Skin epidermis (tissue), 12 donors: ENCODE data around the gene UHMK1.
A peak's percentile ranks its signal among the peaks of the same experiment; 100 is the strongest.
"Not testable (repeated sequence)": the region's sequence is repeated elsewhere in the genome, so short reads cannot be mapped to it uniquely, and the experiment has no call there.

Source experiments
- H3K27ac ChIP-seq, 21 experiments: fragments of 200-600 bp; sonication (generic) in 11 of 21; one replicate each; pipeline ENCODE4 v1.5.0; 2020; ENCODE audit warnings: mild to moderate bottlenecking in 3 of 21, inconsistent platforms in 2 of 21, moderate library complexity in 2 of 21
- H3K4me3 ChIP-seq, 7 experiments: fragments of 200-600 bp; sonication (generic) in 2 of 7; one replicate each; pipeline ENCODE4 v1.5.0; 2020; ENCODE audit warnings: inconsistent platforms in 2 of 7, mild to moderate bottlenecking in 2 of 7, moderate library complexity in 1 of 7

The UHMK1 gene

GRCh38 chr1:162561037-162561615 is 63.5 kb downstream of the UHMK1 start:
- H3K4me3 ChIP-seq = peak overlapping the region; percentile 67 to 87 (median 78)
- H3K27ac ChIP-seq = peak overlapping the region; percentile 39 to 96 (median 91)

DNA sequence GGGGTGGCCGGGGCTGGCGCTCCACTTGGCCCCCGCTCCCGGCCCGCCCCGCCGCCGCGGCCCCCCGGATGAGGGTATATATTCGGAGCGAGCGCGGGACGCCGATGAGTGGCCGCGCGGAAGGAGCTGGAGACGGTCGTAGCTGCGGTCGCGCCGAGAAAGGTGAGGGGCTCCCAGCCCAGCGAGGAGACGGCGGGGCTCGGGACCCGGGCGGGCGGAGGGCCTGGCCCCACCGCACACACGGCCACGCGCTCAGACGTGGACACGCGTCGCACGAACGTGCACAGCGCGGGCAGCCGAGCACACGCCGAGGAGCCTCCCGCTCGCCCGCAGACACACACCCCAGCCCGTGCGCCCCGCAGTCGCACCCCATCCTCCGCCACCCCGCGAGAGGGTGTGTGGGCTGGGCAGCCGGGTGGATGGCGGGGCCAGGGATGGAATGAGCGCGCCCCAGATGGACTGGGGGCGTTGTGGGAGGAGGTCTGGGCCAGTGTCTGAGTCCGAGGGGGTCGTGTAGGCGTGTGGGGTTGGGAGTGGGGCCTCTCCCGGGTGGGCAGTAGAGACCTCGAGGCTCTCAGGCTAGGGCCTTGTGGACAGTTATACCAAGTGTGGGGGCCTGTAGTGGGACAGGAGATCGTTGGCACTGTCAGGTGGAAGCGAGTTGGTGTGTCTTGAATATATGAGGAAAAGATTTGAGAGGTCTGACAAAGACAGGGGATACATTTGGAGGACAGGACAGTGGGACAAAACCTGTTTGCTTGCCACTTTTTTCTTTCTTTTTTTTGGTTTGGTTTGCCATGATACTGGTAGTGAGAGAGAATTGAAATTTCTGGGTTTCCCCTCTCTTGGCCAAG is 64.2 kb downstream of the UHMK1 start, which contains the start of gene UAP1:
Gene UAP1, plus strand, starts transcription at position 107 of the 854 bp plus-strand sequence. CDS start 4,347 bp downstream, outside the sequence.
- peak within 1 kb of the TSS; percentile 67 to 87 (median 78) for H3K4me3 ChIP-seq

DNA sequence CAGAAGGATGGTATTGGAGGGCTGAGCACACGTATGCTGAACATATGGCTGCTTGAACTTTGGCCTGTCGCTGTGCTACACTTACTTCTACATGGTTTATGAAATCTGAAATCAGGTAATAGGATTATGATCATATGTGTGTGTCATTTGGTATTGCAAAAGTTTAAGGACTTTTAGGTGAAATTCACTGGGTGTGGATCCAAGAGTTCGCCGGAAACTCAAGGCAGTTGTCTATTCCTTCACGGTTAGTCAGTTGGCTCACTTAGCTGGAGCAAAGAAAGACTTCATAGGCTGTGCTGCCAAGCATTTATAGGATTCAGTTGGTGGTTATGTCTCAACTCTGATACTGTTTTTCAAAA is 64.8 kb downstream of the UHMK1 start:
- Histone ChIP-seq H3K27ac (peak overlapping the region in 19 of 21 experiments; percentile 79 to 96 (median 93)), H3K4me3 (peak overlapping the region; percentile 67 to 87 (median 78))

More for the DNA sequence above, 64.2 kb downstream of the UHMK1 start, which contains the start of gene UAP1:
- H3K27ac ChIP-seq = peak within 1 kb of the TSS; percentile 46 to 96 (median 91)

GRCh38 chr1:162564762-162565218 is 67.2 kb downstream of the UHMK1 start:
- Histone ChIP-seq H3K4me3 (no peak overlapping the region), H3K27ac (no peak overlapping the region)

DNA sequence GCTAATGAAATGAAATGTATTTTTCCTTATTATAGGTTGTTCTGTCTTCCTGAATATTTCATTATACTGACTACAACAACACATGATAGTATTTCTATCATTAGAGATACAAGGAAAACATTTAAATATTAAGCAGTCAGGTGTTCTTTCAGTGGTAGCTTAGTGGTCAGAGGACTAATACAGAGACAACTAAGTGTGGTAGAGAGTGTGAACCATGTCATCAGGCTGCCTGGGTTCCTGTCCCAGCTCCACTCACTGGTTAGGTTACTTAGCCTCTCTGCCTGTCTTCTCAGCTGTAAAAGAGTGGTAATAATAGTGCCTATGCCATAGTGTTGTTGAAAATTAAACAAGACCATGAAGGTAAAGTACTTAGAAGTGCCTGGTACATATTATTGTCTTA is 67.8 kb downstream of the UHMK1 start:
- H3K27ac ChIP-seq = no peak overlapping the region
- H3K4me3 ChIP-seq = no peak overlapping the region

GRCh38 chr1:162566870-162567269 is 69.3 kb downstream of the UHMK1 start:
- Histone ChIP-seq H3K4me3 (no peak overlapping the region), H3K27ac (no peak overlapping the region)

- Histone ChIP-seq H3K27ac (no peak overlapping the region), H3K4me3 (no peak overlapping the region)
Observed at GRCh38 chr1:162568802-162569201, 71.2 kb downstream of the UHMK1 start.

GRCh38 chr1:162570718-162571117 is 73.1 kb downstream of the UHMK1 start:
- Histone ChIP-seq H3K4me3 (no peak overlapping the region), H3K27ac (peak overlapping the region in 1 of 21 experiments; percentile 10)

DNA sequence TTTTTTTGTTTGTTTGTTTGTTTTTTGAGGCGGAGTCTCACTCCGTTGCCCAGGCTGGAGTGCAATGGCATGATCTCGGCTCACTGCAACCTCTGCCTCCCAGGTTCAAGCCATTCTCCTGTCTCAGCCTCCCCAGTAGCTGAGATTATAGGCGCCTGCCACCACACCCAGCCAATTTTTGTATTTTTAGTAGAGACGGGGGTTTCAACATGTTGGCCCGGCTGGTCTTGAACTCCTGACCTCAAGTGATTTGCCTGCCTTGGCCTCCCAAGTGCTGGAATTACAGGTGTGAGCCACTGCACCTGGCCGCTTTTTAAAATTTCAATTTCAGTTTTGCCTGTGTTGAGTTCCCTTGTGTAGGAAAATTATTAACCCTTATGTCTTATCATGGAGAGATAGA is 73.5 kb downstream of the UHMK1 start:
- H3K27ac ChIP-seq = peak overlapping the region in 1 of 21 experiments; percentile 10
- H3K4me3 ChIP-seq = not testable (repeated sequence)

DNA sequence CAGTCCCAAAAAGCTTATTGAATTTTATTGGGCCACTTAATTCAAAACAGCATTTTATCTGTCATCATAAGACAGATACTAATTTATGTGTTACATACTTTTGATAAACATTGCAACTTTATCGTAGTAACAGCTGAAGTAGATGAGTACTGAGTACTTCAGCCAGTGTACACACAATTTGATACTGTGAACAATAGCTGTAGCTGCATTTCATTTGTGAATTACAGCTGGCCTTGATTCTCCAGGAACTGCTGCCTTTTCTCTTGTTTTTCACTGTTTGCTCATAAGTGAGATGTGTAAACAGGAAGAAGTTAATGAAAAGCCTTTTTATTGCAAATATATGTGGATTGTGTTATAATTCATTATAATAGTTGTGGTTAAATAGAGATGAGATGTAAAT is 74.1 kb downstream of the UHMK1 start:
- Histone ChIP-seq H3K27ac (no peak overlapping the region), H3K4me3 (no peak overlapping the region)

GRCh38 chr1:162573136-162573535 is 75.5 kb downstream of the UHMK1 start:
- Histone ChIP-seq H3K27ac (no peak overlapping the region), H3K4me3 (no peak overlapping the region)

- H3K27ac ChIP-seq = no peak overlapping the region
- H3K4me3 ChIP-seq = no peak overlapping the region
Observed at GRCh38 chr1:162578071-162578700, 80.6 kb downstream of the UHMK1 start.

GRCh38 chr1:162578936-162579335 is 81.3 kb downstream of the UHMK1 start:
- H3K4me3 ChIP-seq = no peak overlapping the region
- H3K27ac ChIP-seq = no peak overlapping the region
